ENCODE measurements around the gene RABL6. TPM values are rescaled to one million over a fixed set of nuclear protein-coding genes. Genes with fewer than 3 reads are reported as not detected.

Gene RABL6
- total and polyA plus RNA-seq, 2 donors (not counting 1 experiment from before 2014, with no cell fraction given): 36.8 to 59.6 TPM

- peaks cover 12% of the 10 kb centered on the region for H3K27me3 ChIP-seq (ENCODE audit: control insufficient read depth, insufficient read depth, low read length)
- H3K9ac ChIP-seq (ENCODE audit: insufficient read depth, low read length): no peak overlapping the region
- peaks cover 2% of the 10 kb centered on the region for H3K36me3 ChIP-seq (ENCODE audit: control insufficient read depth, insufficient read depth, low read length)
- no peaks in the 10 kb centered on the region for H3K9me3 ChIP-seq (ENCODE audit: control insufficient read depth, insufficient read depth, low read depth, low read length)
- H3K4me3 ChIP-seq (replicated peaks in 1 of 4; ENCODE audit: control extremely low read depth in 1 of 4, insufficient read depth in 1 of 4, low read depth in 3 of 4, low read length in 4 of 4): no peak overlapping the region
- TF ChIP-seq CTCF (conservative IDR thresholded peaks at IDR 0.05 in 1 of 2, IDR thresholded peaks at IDR 0.05 in 1 of 2; ENCODE audit: low read depth in 1 of 2, low read length in 2 of 2): no peak
- TF ChIP-seq EZH2 (IDR thresholded peaks at IDR 0.05; ENCODE audit: low read length, missing control alignments): no peak
- no peak for DNase-seq (ENCODE audit: low read depth in 2 of 2)
- no peak overlapping the region for H3K4me2 ChIP-seq (ENCODE audit: extremely low read depth, insufficient read depth, low read length)
- no peaks in the 10 kb centered on the region for H4K20me1 ChIP-seq (ENCODE audit: control insufficient read depth, extremely low read depth, insufficient read depth, low read length)
- no peak overlapping the region for H2AFZ ChIP-seq (ENCODE audit: low read length)
- no peak overlapping the region for H3K27ac ChIP-seq (ENCODE audit: insufficient read depth, low read length)
- peaks cover 17% of the 10 kb centered on the region for H3K79me2 ChIP-seq (ENCODE audit: control insufficient read depth, insufficient read depth, low read length)
- H3K4me1 ChIP-seq (ENCODE audit: control insufficient read depth, extremely low read depth, insufficient read depth, low read length): peaks cover 9% of the 10 kb centered on the region
Measured at GRCh38 chr9:136804509-136805206, 3.1 kb upstream of the RABL6 start.

- H3K9ac ChIP-seq (ENCODE audit: insufficient read depth, low read length): no peak overlapping the region
- H3K79me2 ChIP-seq (ENCODE audit: control insufficient read depth, insufficient read depth, low read length): peaks cover 23% of the 10 kb centered on the region
- H2AFZ ChIP-seq (ENCODE audit: low read length): no peak overlapping the region
- H3K4me1 ChIP-seq (ENCODE audit: control insufficient read depth, extremely low read depth, insufficient read depth, low read length): peaks cover 9% of the 10 kb centered on the region
- no peak for DNase-seq (ENCODE audit: low read depth in 2 of 2)
- H4K20me1 ChIP-seq (ENCODE audit: control insufficient read depth, extremely low read depth, insufficient read depth, low read length): no peaks in the 10 kb centered on the region
- peaks cover 11% of the 10 kb centered on the region for H3K27me3 ChIP-seq (ENCODE audit: control insufficient read depth, insufficient read depth, low read length)
- TF ChIP-seq CTCF (conservative IDR thresholded peaks at IDR 0.05 in 1 of 2, IDR thresholded peaks at IDR 0.05 in 1 of 2; ENCODE audit: low read depth in 1 of 2, low read length in 2 of 2): no peak
- TF ChIP-seq EZH2 (IDR thresholded peaks at IDR 0.05; ENCODE audit: low read length, missing control alignments): no peak
- no peak overlapping the region for H3K4me2 ChIP-seq (ENCODE audit: extremely low read depth, insufficient read depth, low read length)
- no peaks in the 10 kb centered on the region for H3K9me3 ChIP-seq (ENCODE audit: control insufficient read depth, insufficient read depth, low read depth, low read length)
- peaks cover 2% of the 10 kb centered on the region for H3K36me3 ChIP-seq (ENCODE audit: control insufficient read depth, insufficient read depth, low read length)
- no peak overlapping the region for H3K4me3 ChIP-seq (replicated peaks in 1 of 4; ENCODE audit: control extremely low read depth in 1 of 4, insufficient read depth in 1 of 4, low read depth in 3 of 4, low read length in 4 of 4)
- H3K27ac ChIP-seq (ENCODE audit: insufficient read depth, low read length): no peak overlapping the region
Measured at GRCh38 chr9:136805207-136805740, 2.5 kb upstream of the RABL6 start.

GRCh38 chr9:136806067-136806466 is 1.7 kb upstream of the RABL6 start:
- H3K4me3 ChIP-seq (replicated peaks in 1 of 4; ENCODE audit: control extremely low read depth in 1 of 4, insufficient read depth in 1 of 4, low read depth in 3 of 4, low read length in 4 of 4): no peak overlapping the region
- TF ChIP-seq CTCF (conservative IDR thresholded peaks at IDR 0.05 in 1 of 2, IDR thresholded peaks at IDR 0.05 in 1 of 2; ENCODE audit: low read depth in 1 of 2, low read length in 2 of 2) (no peak), EZH2 (IDR thresholded peaks at IDR 0.05; ENCODE audit: low read length, missing control alignments) (no peak)
- H4K20me1 ChIP-seq (ENCODE audit: control insufficient read depth, extremely low read depth, insufficient read depth, low read length): no peaks in the 10 kb centered on the region
- no peak overlapping the region for H3K27ac ChIP-seq (ENCODE audit: insufficient read depth, low read length)
- no peak overlapping the region for H2AFZ ChIP-seq (ENCODE audit: low read length)
- no peak for DNase-seq (ENCODE audit: low read depth in 2 of 2)
- H3K4me2 ChIP-seq (ENCODE audit: extremely low read depth, insufficient read depth, low read length): peak overlapping the region; percentile 86
- H3K79me2 ChIP-seq (ENCODE audit: control insufficient read depth, insufficient read depth, low read length): peaks cover 28% of the 10 kb centered on the region
- H3K9ac ChIP-seq (ENCODE audit: insufficient read depth, low read length): no peak overlapping the region
- peaks cover 3% of the 10 kb centered on the region for H3K27me3 ChIP-seq (ENCODE audit: control insufficient read depth, insufficient read depth, low read length)
- no peaks in the 10 kb centered on the region for H3K9me3 ChIP-seq (ENCODE audit: control insufficient read depth, insufficient read depth, low read depth, low read length)
- H3K4me1 ChIP-seq (ENCODE audit: control insufficient read depth, extremely low read depth, insufficient read depth, low read length): peaks cover 9% of the 10 kb centered on the region
- H3K36me3 ChIP-seq (ENCODE audit: control insufficient read depth, insufficient read depth, low read length): peaks cover 2% of the 10 kb centered on the region
